DND-41 (cell line): ENCODE results near the gene ASXL1.

ENCODE experiments used
- ATAC-seq: fragments of 200-7000 bp; cut with Tn5 transposase; 3 replicates; pipeline ENCODE4 v1.9.1; 2021; ENCODE audit warnings: low read depth; ENCODE audit not compliant: insufficient read depth
- DNase-seq: peaks from one replicate; pipeline ENCODE4 v3.0.0-alpha.2; 2020
- H2AFZ ChIP-seq: 2 replicates; pipeline ENCODE4 v1.6.0; 2012; ENCODE audit warnings: low read depth, low read length
- H3K27ac ChIP-seq: 2 replicates; pipeline ENCODE4 v1.5.1; 2012; ENCODE audit warnings: low read length, inconsistent platforms
- H3K27me3 ChIP-seq: fragments of 200-600 bp; sonication (generic); 2 replicates; pipeline ENCODE4 v1.6.0; 2012; ENCODE audit warnings: low read length, mild to moderate bottlenecking, inconsistent platforms; ENCODE audit not compliant: insufficient read depth, poor library complexity
- H3K36me3 ChIP-seq: 2 replicates; pipeline ENCODE4 v1.5.1; 2012; ENCODE audit warnings: low read length, inconsistent platforms; ENCODE audit not compliant: insufficient read depth
- H3K4me1 ChIP-seq: 2 replicates; pipeline ENCODE4 v1.5.1; 2012; ENCODE audit warnings: mild to moderate bottlenecking, low read length; ENCODE audit not compliant: insufficient read depth
- H3K4me2 ChIP-seq: 2 replicates; pipeline ENCODE4 v1.6.0; 2012; ENCODE audit warnings: mild to moderate bottlenecking, moderate library complexity, low read length, inconsistent platforms; ENCODE audit not compliant: insufficient read depth
- H3K4me3 ChIP-seq, 2 experiments: fragments of 200-600 bp in 1 of 2; shearing (Covaris generic) in 1 of 2; 2 replicates each; pipeline ENCODE4 v1.5.1; 2012 to 2016; ENCODE audit warnings: inconsistent platforms in 2 of 2, low read length in 2 of 2, mild to moderate bottlenecking in 2 of 2, low read depth in 1 of 2, moderate library complexity in 1 of 2
- H3K79me2 ChIP-seq: 2 replicates; pipeline ENCODE4 v1.6.0; 2012; ENCODE audit warnings: low read length, inconsistent platforms; ENCODE audit not compliant: insufficient read depth
- H3K9ac ChIP-seq: 2 replicates; pipeline ENCODE4 v1.6.0; 2012; ENCODE audit warnings: low read depth, mild to moderate bottlenecking, inconsistent platforms, low read length, moderate library complexity
- H3K9me3 ChIP-seq: 2 replicates; pipeline ENCODE4 v1.5.1; 2012; ENCODE audit warnings: low read length, moderate library complexity, mild to moderate bottlenecking, inconsistent platforms; ENCODE audit not compliant: insufficient read depth, severe bottlenecking
- H4K20me1 ChIP-seq: 2 replicates; pipeline ENCODE4 v1.6.0; 2012; ENCODE audit warnings: low read length; ENCODE audit not compliant: insufficient read depth
- CTCF ChIP-seq: IDR thresholded peaks from 2 replicates; pipeline ENCODE4 v1.5.1; 2012; ENCODE audit warnings: borderline replicate concordance, low read length, moderate library complexity, mild to moderate bottlenecking; ENCODE audit not compliant: poor library complexity, severe bottlenecking; ENCODE audit errors: extremely low read depth
- EZH2 ChIP-seq: IDR thresholded peaks from 3 replicates; pipeline ENCODE4 v1.6.1; 2012; ENCODE audit warnings: borderline replicate concordance, low read depth, mild to moderate bottlenecking, moderate library complexity, low read length, inconsistent platforms; ENCODE audit not compliant: severe bottlenecking

Gene ASXL1

GRCh38 chr20:32447136-32448027, 89.3 kb downstream of the ASXL1 start:
- Histone ChIP-seq H3K27ac (no peak overlapping the region), H3K4me1 (no peaks in the 10 kb centered on the region), H3K27me3 (no peaks in the 10 kb centered on the region), H3K4me3 (no peak overlapping the region), H3K9ac (no peak overlapping the region), H3K36me3 (peaks cover 98% of the 10 kb centered on the region), H2AFZ (no peak overlapping the region), H3K79me2 (peaks cover 2% of the 10 kb centered on the region; the same call in 1 of the 2 replicates), H4K20me1 (peaks cover 64% of the 10 kb centered on the region), H3K4me2 (no peak overlapping the region), H3K9me3 (no peaks in the 10 kb centered on the region)
- no peak for ATAC-seq
- TF ChIP-seq CTCF (no peak), EZH2 (no peak)
- DNase-seq: no peak

GRCh38 chr20:32448306-32449056, 90.3 kb downstream of the ASXL1 start:
- DNase-seq (no peak), ATAC-seq (no peak)
- H3K4me1 ChIP-seq: no peaks in the 10 kb centered on the region
- H3K4me3 ChIP-seq: no peak overlapping the region
- TF ChIP-seq CTCF: no peak
- TF ChIP-seq EZH2: no peak
- no peak overlapping the region for H3K27ac ChIP-seq
- H3K36me3 ChIP-seq: peaks cover 98% of the 10 kb centered on the region
- H3K4me2 ChIP-seq: no peak overlapping the region
- H3K9me3 ChIP-seq: no peaks in the 10 kb centered on the region
- no peak overlapping the region for H3K9ac ChIP-seq
- peaks cover 2% of the 10 kb centered on the region; the same call in 1 of the 2 replicates for H3K79me2 ChIP-seq
- no peak overlapping the region for H2AFZ ChIP-seq
- H4K20me1 ChIP-seq: peaks cover 61% of the 10 kb centered on the region
- no peaks in the 10 kb centered on the region for H3K27me3 ChIP-seq

DNA sequence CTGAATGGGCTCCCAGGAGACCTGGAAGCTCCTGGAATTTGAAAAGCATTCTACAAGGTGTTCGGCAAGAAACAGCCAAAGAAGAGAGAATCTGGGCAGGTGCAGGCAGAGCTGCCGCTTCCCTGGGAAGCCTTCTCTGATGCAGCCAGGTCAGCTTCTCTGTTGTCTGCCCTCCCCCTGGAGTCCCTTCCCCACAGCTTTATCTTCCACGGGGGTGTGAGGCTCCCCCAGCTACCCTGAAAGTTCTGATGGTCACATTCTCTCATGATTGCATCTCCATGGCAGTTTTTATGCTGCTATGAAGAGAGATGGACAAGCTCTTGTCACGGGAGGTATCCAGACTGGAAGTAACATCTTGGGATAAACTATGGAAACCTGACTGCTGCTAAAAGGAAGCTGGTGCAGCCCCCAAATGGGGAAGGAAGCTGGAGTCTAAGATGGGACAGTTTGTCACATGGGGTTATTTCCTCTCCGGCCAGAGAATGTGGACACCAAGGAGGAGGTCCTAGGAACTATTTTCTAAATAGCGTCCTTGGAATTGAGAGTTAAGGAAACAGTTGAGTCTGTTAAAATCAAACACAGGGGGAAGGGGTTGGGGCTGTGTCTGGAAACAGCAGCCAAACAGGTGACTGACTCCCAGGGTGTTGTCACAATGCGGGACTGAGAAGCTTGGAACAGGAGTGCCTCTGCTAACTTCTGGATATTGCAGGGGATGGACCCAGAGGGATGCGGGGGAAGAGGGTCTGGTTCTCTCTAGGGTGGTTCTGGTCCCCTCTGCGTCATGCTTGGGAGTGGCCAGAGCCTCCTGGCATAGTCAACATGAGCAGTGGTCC, 91.1 kb downstream of the ASXL1 start:
- DNase-seq: no peak
- ATAC-seq: no peak
- no peak overlapping the region for H3K4me2 ChIP-seq
- H2AFZ ChIP-seq: no peak overlapping the region
- no peaks in the 10 kb centered on the region for H3K9me3 ChIP-seq
- peaks cover 100% of the 10 kb centered on the region for H3K36me3 ChIP-seq
- no peaks in the 10 kb centered on the region for H3K4me1 ChIP-seq
- H4K20me1 ChIP-seq: peaks cover 64% of the 10 kb centered on the region
- H3K79me2 ChIP-seq: peaks cover 2% of the 10 kb centered on the region; the same call in 1 of the 2 replicates
- H3K27ac ChIP-seq: no peak overlapping the region
- no peak overlapping the region for H3K9ac ChIP-seq
- TF ChIP-seq EZH2 (no peak), CTCF (no peak)
- H3K27me3 ChIP-seq: no peaks in the 10 kb centered on the region
- no peak overlapping the region for H3K4me3 ChIP-seq
